WTC11 (cell line): ENCODE measurements around the gene BRICD5. TPM values are rescaled to one million over a fixed set of nuclear protein-coding genes. Genes with fewer than 3 reads are reported as not detected.

Experiments
- ATAC-seq: fragments of 200-7000 bp; cut with Tn5 transposase; 2 replicates; pipeline ENCODE4 v1.10.0; 2021; ENCODE audit warnings: mild to moderate bottlenecking, moderate library complexity
- CTCF ChIA-PET: fragments of 300-600 bp; sonication (Branson Sonifier 250); formaldehyde crosslinking; loops from one replicate; lab custom pipeline; 2021; ENCODE audit warnings: antibody characterized with exemption; lab: Charles Lee
- POLR2A ChIA-PET: fragments of 350-600 bp; sonication (Branson Sonifier 250); formaldehyde crosslinking; loops from one replicate; lab custom pipeline; 2021; ENCODE audit warnings: antibody characterized with exemption; lab: Charles Lee
- DNase-seq: peaks from one replicate; pipeline ENCODE4 v3.0.0; 2021; ENCODE audit warnings: low spot score
- H3K27ac Mint-ChIP-seq: 2 replicates; pipeline ENCODE4 v1.8.0; 2021; ENCODE audit warnings: mixed read lengths
- H3K27me3 Mint-ChIP-seq: 2 replicates; pipeline ENCODE4 v1.8.0; 2021; ENCODE audit warnings: low read depth, mild to moderate bottlenecking, moderate library complexity, mixed read lengths
- H3K36me3 Mint-ChIP-seq: 2 replicates; pipeline ENCODE4 v1.8.0; 2021; ENCODE audit warnings: mixed read lengths
- H3K4me1 Mint-ChIP-seq: 2 replicates; pipeline ENCODE4 v1.8.0; 2022; ENCODE audit warnings: mixed read lengths
- H3K4me3 Mint-ChIP-seq: 2 replicates; pipeline ENCODE4 v1.8.0; 2021; ENCODE audit warnings: mild to moderate bottlenecking, moderate library complexity, mixed read lengths
- H3K9me3 Mint-ChIP-seq: 2 replicates; pipeline ENCODE4 v1.8.0; 2021; ENCODE audit warnings: mixed read lengths
- AFF4 ChIP-seq: sonication (generic); formaldehyde crosslinking; IDR thresholded peaks from 2 replicates; pipeline ENCODE4 v1.8.1; 2023; ENCODE audit warnings: mild to moderate bottlenecking, missing genetic modification reagents, borderline replicate concordance
- ATF2 ChIP-seq: sonication (generic); formaldehyde crosslinking; IDR thresholded peaks from 2 replicates; pipeline ENCODE4 v1.8.1; 2022; ENCODE audit warnings: low read depth, missing genetic modification reagents, borderline replicate concordance
- CBFB ChIP-seq: sonication (generic); formaldehyde crosslinking; IDR thresholded peaks from 2 replicates; pipeline ENCODE4 v1.8.1; 2022; ENCODE audit warnings: mild to moderate bottlenecking, low read depth, missing genetic modification reagents
- CDX4 ChIP-seq: fragments of 250-450 bp; sonication (Bioruptor Pico); IDR thresholded peaks from 2 replicates; pipeline ENCODE4 v1.9.0; 2021; ENCODE audit warnings: moderate library complexity, mild to moderate bottlenecking, inconsistent platforms, borderline replicate concordance
- EMX1 ChIP-seq: fragments of 250-450 bp; sonication (Bioruptor Pico); IDR thresholded peaks from 2 replicates; pipeline ENCODE4 v1.8.0; 2021; ENCODE audit warnings: mild to moderate bottlenecking
- ESRRA ChIP-seq: sonication (generic); formaldehyde crosslinking; IDR thresholded peaks from 2 replicates; pipeline ENCODE4 v1.8.1; 2022; ENCODE audit warnings: mild to moderate bottlenecking, missing genetic modification reagents, borderline replicate concordance
- FOXJ3 ChIP-seq: sonication (generic); formaldehyde crosslinking; IDR thresholded peaks from 2 replicates; pipeline ENCODE4 v1.9.0; 2021; ENCODE audit warnings: missing genetic modification reagents, mild to moderate bottlenecking, borderline replicate concordance
- FOXP1 ChIP-seq: sonication (generic); formaldehyde crosslinking; IDR thresholded peaks from 2 replicates; pipeline ENCODE4 v1.8.0; 2022; ENCODE audit warnings: missing genetic modification reagents, mild to moderate bottlenecking, moderate library complexity, borderline replicate concordance
- FOXP4 ChIP-seq: sonication (generic); formaldehyde crosslinking; IDR thresholded peaks from 2 replicates; pipeline ENCODE4 v1.8.0; 2022; ENCODE audit warnings: mild to moderate bottlenecking, missing genetic modification reagents
- GTF2I ChIP-seq: fragments of 250-450 bp; sonication (Bioruptor Pico); conservative IDR thresholded peaks from 2 replicates; pipeline ENCODE4 v1.4.0; 2021; ENCODE audit warnings: mild to moderate bottlenecking
- JUN ChIP-seq: sonication (generic); formaldehyde crosslinking; IDR thresholded peaks from 2 replicates; pipeline ENCODE4 v1.8.0; 2023; ENCODE audit warnings: mild to moderate bottlenecking, missing genetic modification reagents
- NR1H2 ChIP-seq: sonication (generic); formaldehyde crosslinking; IDR thresholded peaks from 2 replicates; pipeline ENCODE4 v1.9.0; 2021; ENCODE audit warnings: mild to moderate bottlenecking, moderate library complexity, missing genetic modification reagents
- NR2C2 ChIP-seq: sonication (generic); formaldehyde crosslinking; IDR thresholded peaks from 2 replicates; pipeline ENCODE4 v1.8.0; 2022; ENCODE audit warnings: mild to moderate bottlenecking, missing genetic modification reagents
- ZBTB21 ChIP-seq: sonication (generic); formaldehyde crosslinking; IDR thresholded peaks from 2 replicates; pipeline ENCODE4 v1.8.1; 2023; ENCODE audit warnings: mild to moderate bottlenecking, missing genetic modification reagents, borderline replicate concordance
- ZNF138 ChIP-seq: sonication (generic); formaldehyde crosslinking; conservative IDR thresholded peaks from 2 replicates; pipeline ENCODE4 v1.8.1; 2022; ENCODE audit warnings: mild to moderate bottlenecking, moderate library complexity, missing genetic modification reagents
- ZNF317 ChIP-seq: sonication (generic); formaldehyde crosslinking; IDR thresholded peaks from 2 replicates; pipeline ENCODE4 v1.8.1; 2023; ENCODE audit warnings: low read depth, mild to moderate bottlenecking, moderate library complexity, missing genetic modification reagents, borderline replicate concordance
- ZNF423 ChIP-seq: fragments of 250-450 bp; sonication (Bioruptor Pico); IDR thresholded peaks from 2 replicates; pipeline ENCODE4 v2.1.2; 2022; ENCODE audit warnings: mild to moderate bottlenecking, moderate library complexity
- total RNA-seq: library from RNA; stranded (reverse); gene quantifications from 3 replicates; pipeline ENCODE4 v1.2.3, GENCODE V29; 2021
- TF ChIP-seq, protein P1 (sequence below): fragments of 250-450 bp; sonication (Bioruptor Pico); conservative IDR thresholded peaks from 2 replicates; pipeline ENCODE4 v1.9.0; 2021; ENCODE audit warnings: mild to moderate bottlenecking
- TF ChIP-seq, protein P2 (sequence below): sonication (generic); formaldehyde crosslinking; IDR thresholded peaks from 2 replicates; pipeline ENCODE4 v1.8.0; 2022; ENCODE audit warnings: mild to moderate bottlenecking, missing genetic modification reagents

BRICD5 gene
- total RNA-seq, 1 experiment from 2014 or later: 13.6 TPM

GRCh38 chr16:2199621-2200139, 11.0 kb downstream of the BRICD5 start:
- Mint-ChIP-seq H3K4me3 (no peak overlapping the region), H3K9me3 (no peaks in the 10 kb centered on the region), H3K27ac (no peak overlapping the region), H3K36me3 (no peaks in the 10 kb centered on the region), H3K4me1 (peaks cover 8% of the 10 kb centered on the region)
- POLR2A ChIA-PET: interaction anchor here (0.5 to 1.1 kb wide), 2 partner anchors 11 to 47 kb away, joined by 4 to 7 read pairs; partner anchors contain the start of gene BRICD5
- ATAC-seq (no peak), DNase-seq (no peak)
- TF ChIP-seq ZNF317 (CRISPR knock-in tag) (no peak), FOXP1 (CRISPR knock-in tag) (no peak), ESRRA (CRISPR knock-in tag) (no peak), CDX4 (CRISPR knock-in tag) (no peak), AFF4 (CRISPR knock-in tag) (no peak), JUN (no peak), NR1H2 (CRISPR knock-in tag) (no peak), FOXP4 (CRISPR knock-in tag) (no peak), ZNF423 (no peak)
- TF ChIP-seq, protein P1, sequence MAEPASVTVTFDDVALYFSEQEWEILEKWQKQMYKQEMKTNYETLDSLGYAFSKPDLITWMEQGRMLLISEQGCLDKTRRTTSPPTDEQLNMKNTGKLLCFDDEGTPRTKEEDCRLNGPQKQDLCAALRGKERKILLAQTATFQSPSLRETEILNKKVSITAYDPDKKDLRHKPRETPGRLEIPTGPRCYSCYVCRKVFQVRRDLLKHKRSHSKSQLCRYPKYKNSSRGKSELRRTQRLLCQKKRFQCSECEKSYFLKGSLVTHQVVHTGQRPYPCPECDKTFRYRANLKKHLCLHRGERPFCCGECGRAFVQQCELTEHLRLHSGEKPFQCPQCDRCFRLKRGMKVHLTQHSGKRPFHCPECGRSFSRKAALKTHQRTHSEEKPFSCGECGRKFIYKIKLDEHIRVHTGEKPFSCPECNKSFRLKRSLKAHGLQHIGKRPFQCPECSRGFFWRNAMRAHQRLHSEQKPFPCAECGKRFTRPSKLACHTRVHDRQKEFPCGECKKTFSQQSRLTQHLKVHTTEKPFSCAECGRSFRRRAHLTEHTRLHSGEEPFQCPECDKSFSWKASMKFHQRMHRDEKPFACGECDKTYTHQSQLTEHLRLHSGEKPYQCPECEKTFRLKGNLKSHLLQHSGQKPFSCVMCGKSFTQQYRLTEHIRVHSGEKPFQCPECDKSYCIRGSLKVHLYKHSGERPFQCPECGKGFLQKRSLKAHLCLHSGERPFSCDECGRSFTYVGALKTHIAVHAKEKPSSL: no peak
- TF ChIP-seq, all 79 proteins: peak for 0
- CTCF ChIA-PET: interaction anchor here (0.9 kb wide), 1 partner anchor 15 kb away, joined by 3 read pairs; no protein-coding TSS in a partner anchor
- H3K27me3 Mint-ChIP-seq: peaks cover 56% of the 10 kb centered on the region

- DNase-seq (no peak), ATAC-seq (no peak)
- Mint-ChIP-seq H3K9me3 (no peaks in the 10 kb centered on the region), H3K4me1 (peaks cover 4% of the 10 kb centered on the region; the same call in 1 of the 2 replicates), H3K36me3 (no peaks in the 10 kb centered on the region), H3K27me3 (peaks cover 56% of the 10 kb centered on the region), H3K4me3 (no peak overlapping the region), H3K27ac (no peak overlapping the region)
- POLR2A ChIA-PET: interaction anchor here (1.1 kb wide), 1 partner anchor 12 kb away, joined by 4 read pairs; the partner anchor contains the start of gene BRICD5
- CTCF ChIA-PET: interaction anchor here (0.9 kb wide), 1 partner anchor 16 kb away, joined by 3 read pairs; no protein-coding TSS in a partner anchor
- TF ChIP-seq CBFB (CRISPR knock-in tag) (no peak), GTF2I (CRISPR knock-in tag) (0 out of 2 replicates have a peak, but pooled peaks have one; percentile 28)
These were observed 11.6 kb downstream of the BRICD5 start for GRCh38 chr16:2199095-2199494.

DNA sequence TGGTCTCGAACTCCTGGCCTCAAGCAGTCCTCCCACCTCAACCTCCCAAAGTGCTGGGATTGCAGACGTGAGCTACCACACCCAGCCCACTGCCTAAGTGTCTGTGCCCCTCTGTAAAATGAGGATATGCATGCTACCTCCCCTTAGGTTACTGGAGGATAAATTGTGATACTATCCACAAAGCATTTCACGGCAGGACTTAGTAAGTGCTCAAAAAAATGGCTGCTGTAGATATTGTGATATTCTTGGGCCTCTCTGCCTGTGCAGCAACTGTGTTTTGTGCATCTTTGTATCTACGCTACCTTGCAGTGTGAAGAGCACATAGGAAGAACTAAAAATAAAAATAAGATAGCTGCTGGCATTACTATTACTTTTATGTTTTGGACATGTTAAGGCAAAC, 12.4 kb downstream of the BRICD5 start:
- no peak for TF ChIP-seq ZBTB21 (CRISPR knock-in tag)
- no peak for TF ChIP-seq EMX1
- TF ChIP-seq ZNF138 (CRISPR knock-in tag): no peak
- no peak for TF ChIP-seq FOXJ3 (CRISPR knock-in tag)
- TF ChIP-seq, protein P2, sequence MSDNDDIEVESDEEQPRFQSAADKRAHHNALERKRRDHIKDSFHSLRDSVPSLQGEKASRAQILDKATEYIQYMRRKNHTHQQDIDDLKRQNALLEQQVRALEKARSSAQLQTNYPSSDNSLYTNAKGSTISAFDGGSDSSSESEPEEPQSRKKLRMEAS (CRISPR knock-in tag): no peak
- no peak for TF ChIP-seq ATF2 (CRISPR knock-in tag)
- TF ChIP-seq NR2C2: no peak
- H3K4me3 Mint-ChIP-seq: peak overlapping the region; percentile 59; the same call in 1 of the 2 replicates
- H3K27ac Mint-ChIP-seq: no peak overlapping the region
- H3K36me3 Mint-ChIP-seq: no peaks in the 10 kb centered on the region
- peaks cover 51% of the 10 kb centered on the region for H3K27me3 Mint-ChIP-seq
- H3K4me1 Mint-ChIP-seq: peaks cover 4% of the 10 kb centered on the region; the same call in 1 of the 2 replicates
- DNase-seq: no peak
- POLR2A ChIA-PET: no interaction called here
- CTCF ChIA-PET: no interaction called here
- no peak for ATAC-seq
- no peaks in the 10 kb centered on the region for H3K9me3 Mint-ChIP-seq
